NCI-H2227 (cell line): ENCODE measurements around the gene PTPRO.
A peak's percentile ranks its signal among the peaks of the same experiment; 100 is the strongest.

Source experiments
- DNase-seq: peaks from one replicate; lab custom pipeline; 2025; ENCODE audit not compliant: unreplicated experiment; lab: John Stamatoyannopoulos, UW

The PTPRO gene

DNA sequence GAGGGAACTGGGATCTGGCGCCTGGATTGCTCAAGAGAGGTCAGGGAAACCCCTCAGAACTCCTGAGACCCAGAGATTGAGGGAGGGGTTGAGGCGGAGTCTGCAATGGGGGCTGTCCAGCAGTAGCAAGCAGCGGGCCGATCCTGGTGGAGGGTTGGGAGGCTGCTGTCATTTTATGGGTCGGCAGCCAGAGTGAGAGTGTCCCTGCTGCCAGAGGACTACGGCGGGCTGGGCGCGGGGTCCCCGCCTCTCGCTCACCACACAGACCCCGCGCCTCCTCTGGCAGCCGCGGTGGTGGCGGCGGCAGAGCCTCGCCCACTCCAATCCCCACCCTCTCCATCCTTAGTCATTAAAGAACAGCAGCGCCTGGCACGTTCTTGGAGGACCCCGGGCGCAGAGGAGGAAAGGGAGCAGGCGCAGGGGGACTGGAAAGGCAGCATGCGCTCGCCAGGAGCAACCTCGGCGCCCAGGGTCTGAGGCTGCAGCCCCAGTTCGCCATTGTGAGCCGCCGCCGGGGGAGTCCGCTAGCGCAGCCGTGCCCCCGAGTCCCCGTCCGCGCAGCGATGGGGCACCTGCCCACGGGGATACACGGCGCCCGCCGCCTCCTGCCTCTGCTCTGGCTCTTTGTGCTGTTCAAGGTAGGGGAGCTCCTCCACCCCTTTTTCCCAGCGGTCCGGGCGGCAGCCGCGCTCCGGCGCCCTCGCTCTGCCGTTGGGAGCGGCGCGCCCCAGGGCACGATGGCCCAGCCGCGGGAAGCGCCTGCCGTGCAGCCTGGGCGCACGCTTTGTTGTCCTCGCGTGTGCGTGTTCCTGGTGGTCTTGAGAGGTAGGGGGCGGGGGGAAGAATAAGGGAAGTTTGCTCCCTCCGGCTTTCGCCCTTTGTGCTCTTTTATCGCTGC is at the start of gene PTPRO:
PTPRO (plus strand) TSS at position 345 of the 898 bp plus-strand sequence.
- peak; percentile 81 for DNase-seq

DNA sequence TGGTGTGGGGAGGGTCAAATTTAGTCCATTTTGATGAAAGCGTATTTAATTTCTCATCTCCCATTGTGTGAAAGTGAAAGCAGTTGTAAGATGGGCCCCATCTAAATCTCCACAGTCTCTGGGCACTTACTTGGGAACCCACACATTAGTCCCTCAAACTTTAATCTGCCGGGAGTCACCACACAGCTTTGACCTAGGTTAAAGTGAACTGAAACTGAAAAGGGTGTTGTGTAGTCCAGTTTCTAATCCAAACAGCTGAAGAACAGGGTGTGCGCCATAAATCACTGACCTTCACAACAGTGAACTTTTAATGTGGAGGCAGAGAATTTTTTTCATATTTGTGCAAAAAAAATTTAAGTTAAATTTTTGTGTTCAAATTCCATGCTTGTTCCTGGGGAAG is 48.4 kb upstream of the PTPRO start:
- DNase-seq, result no peak

DNA sequence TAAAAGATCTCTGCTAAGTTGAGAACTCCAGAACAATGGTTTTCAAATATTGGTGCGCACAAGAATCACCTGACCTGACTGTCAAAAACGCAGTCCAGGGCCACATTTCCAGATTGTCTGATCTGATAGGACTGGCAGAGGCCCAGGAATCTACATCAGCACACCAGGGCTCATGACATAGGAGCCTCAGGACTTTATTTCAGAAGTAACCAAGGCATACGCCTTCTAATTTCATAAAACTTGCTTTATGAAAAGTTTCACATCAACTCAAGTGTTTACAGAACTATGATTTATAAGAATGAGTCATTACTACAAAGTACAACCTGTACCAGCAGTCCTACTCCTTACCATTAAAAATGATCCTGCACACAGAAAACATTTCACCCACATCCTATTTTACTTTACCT is 47.7 kb upstream of the PTPRO start:
- DNase-seq, result no peak

DNA sequence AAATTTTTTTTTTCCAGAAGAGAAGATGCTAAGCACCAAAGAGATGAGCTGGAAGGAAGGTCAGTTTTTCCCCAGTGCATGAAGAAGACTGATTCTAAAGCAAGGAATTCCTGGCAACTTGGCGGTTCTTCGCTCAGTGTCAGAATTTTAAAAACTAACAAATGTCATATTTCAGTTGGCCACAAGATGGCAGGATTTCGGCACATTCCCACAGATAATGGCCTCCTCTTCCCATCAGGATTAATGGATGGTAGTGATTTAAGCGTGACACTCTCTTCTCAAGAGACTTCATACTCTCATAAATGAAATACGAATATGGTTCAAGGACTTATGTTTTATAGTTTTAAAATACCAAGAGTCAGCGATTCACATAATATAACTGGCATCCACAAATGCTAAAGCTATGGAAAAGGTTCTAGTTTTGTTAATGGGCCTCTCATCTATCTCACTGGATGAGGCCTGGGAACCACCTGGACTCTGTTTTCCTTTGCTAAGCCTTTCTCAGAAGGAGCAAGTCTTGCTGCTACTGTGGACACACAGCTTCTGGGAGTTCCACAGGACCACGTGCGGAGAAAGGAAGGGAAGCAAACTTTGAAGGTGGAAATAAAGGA is 46.1 kb upstream of the PTPRO start:
- DNase-seq, result peak; percentile 52

DNA sequence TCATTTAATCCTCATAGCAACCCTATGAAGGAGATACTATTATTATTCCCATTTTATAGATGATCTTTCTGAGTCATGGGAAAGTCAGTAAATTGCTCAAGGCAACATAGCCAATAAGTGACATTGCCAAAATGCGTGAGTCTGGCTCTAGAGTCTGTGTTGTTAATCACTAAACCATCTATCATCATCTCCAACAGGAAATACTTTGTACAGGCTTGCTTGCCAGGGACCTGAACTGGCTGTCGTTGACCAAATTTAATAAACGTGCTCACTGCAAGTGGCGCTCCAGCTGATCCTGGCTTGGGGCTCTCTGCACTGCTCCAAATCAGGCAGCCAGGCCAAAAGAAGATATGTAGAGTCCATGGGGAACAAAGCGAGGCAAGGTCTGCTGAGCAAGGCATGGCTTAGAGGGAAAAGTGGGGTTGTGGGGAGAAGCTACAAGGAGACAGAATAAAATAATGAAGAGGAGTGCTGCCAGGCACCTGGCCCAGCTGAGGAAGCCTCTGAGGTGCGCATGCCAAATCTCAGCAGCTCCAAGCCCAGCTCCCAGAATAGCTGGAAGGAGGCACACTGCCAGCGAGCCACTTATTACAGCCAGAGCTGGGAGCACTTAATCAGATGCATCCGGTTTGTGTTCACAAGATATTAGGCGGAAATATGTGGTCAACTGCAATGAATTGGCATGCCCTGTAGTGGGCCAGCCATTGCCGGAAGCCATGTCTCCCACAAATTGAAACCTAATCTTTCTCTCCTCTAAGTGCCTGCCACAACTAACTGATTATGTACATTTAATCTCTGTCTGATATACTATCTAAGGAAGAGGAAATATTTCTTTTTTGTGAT is 43.3 kb upstream of the PTPRO start:
- no peak for DNase-seq

DNA sequence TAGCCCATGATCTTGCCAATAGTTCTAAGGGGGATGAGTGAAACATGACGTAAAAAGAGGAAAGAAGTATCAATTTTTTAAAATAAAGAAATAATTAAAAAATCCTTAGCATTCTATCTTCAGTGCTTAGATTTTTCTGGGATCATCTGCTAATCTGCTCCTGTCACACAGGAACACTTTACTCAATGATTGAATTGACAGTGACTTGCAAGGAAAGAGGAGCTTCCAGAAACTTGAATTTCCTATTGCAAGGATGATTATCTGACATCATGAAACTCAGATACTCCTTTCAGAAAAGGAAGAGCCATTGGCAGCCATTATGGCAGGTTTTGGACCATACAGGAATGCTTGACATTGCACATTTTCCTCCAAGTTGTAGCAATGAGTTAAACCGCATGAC is 41.4 kb upstream of the PTPRO start:
- DNase-seq, result no peak

DNA sequence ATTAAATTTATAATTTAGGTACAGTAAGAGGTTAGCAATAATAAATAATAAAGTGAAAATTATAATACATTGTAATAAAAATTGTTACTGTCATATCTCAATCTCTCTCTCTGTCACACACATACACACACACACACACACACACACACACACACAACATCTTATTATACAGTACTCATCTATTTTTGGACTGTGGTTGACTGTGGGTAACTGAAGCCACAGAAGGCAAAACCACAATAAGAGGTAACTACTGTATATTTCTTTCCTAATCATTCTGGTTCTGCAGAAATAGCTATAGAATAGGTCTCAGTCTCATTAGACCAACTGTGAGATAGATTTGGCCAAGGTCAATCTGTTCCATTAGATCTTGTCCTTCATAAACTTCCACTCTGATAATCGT is 33.1 kb upstream of the PTPRO start:
- DNase-seq, result no peak

DNA sequence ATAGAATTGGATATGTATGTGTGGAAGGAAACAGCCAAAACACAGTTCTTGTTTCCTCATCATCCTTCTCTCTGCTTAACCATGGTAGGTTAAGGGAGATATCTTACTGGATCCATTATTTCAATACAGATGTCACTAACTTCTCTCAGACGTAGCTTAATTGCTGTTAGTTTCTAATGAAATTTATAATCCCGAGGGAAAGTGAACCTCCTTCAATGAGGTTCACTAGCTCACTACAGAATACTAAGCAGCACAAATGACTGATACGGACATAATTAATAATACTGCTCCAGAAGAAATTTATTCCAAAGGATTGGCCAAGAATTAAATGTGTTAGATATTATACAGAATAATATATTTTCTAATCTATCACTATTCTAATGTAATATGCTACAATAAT is 28.6 kb upstream of the PTPRO start:
- DNase-seq, result no peak

DNA sequence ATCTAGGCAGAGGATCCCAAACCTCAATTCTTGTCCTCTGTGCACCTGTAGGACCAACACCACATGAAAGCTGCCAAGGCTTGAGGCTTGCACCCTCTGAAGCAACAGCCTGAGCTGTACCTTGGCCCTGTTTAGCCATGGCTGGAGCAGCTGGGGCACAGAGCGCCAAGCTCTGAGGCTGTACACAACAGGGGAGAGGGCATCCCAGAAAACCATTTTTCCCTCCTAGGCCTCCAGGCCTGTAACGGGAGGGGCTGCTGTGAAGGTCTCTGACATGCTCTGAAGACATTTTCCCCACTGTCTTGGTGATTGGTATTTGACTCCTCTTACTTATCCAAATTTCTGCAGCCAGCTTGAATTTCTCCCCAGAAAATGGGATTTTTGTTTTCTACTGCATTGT is 22.4 kb upstream of the PTPRO start:
- no peak for DNase-seq

DNA sequence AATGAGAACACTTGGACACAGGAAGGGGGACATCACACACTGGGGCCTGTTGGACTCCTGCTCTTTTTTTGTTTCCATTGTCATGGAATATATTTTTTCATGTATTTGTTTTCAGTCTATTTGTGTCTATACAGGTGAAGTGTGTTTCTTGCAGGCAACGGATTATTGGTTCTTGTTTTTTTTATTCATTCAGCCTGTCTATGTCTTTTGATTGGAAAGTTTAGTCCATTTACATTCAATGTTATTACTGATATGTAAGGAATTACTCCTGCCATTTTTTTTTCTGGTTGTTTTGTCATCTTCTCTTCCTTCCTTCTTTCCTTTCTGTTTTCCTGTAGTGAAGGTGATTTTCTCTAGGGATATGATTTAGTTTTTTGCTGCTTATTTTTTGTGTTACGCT is 18.0 kb upstream of the PTPRO start:
- DNase-seq, result no peak

DNA sequence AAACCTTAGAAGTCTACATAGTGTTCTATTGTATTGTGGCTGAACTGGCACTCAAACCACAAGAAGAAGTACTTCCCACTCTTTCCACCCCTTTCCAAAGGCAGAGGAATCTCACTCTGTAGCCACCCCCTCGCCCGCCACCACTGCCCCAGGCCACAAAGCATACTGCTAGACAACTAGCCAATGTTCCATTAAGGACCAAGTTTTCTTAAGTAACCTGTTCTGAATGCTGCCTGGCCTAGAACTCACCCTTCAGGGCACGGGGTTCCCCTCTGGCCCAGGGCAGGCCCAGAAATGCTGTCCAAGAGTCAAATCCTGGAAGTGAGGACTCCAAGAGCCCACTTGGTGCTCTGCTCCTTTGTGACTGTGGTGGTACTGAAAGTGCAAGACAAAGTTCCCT is 15.7 kb upstream of the PTPRO start:
- no peak for DNase-seq

DNA sequence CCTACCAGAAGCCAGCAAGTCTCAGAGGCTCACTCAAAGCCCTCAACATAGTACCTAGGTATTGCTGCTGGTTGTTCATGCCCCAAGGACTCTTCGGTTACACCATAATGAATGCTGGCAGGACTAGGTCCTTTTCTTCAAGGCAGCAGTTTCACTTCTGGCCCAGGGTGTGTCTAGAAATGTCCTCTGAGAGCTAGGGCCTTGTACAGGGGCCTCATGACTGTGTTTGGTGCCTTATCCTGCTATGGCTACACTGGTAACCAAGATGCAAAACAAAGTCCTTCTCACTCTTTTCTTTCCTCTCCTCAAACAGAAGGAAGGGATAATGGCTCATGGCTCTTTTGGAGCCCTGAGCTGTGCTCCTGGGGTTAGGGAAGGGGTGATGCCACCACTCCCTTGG is 15.2 kb upstream of the PTPRO start:
- DNase-seq, result no peak

DNA sequence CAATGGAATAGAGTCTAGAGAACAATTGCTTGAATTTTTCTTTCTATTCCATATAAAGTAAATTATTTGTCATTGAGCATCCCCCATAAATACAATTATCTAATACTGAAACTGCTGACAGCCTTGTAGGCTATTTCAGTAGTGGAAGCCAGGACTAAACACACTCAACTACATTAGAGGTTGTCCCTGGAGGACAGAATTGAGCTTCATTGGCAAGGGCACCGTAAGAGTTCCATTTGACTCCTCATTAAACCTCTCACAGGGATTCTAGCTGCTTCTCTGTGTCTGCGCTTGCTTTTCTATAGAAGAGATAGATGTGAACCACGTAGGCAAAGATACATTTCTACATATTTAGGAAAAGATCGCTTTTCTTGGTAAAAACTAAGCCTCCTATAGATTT is 3.5 kb upstream of the PTPRO start:
- DNase-seq, result no peak

DNA sequence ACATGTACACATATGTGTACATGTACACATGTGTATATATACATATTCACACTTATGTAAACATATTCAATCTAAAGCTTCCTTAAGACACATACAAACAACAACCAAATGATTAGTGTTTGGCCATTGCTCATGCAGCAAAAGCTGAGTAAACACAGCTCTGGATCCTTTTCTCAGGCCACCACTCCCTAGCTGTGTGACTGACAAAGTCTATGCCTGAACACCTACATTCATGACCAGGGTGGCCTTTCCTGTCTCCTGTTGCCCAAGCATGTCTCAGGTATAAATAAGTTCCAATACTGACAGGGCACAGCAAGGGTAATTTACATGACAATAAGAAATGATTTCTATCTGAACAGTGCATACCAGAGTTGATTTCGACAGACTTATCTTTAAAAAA is 1.4 kb upstream of the PTPRO start:
- no peak for DNase-seq

DNA sequence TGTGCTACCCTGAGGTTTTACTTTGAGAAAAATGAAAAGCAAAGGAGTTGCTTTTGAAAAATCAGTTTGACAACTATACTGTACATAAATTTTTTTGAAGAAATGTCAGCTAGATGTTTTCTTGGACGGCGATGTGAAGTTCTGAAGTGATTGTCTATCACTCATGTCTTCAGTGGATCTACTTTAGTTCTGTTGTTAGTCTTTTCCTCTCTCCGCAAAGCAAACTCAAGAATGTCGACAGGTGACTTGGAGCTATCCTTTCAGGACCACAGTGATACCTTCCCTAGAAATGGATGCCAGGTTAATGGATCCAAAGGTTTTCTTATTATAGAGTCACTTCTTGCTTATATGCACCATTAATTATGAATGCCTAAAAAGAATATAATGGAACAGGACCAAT is 1.2 kb downstream of the PTPRO start:
- DNase-seq, result no peak

DNA sequence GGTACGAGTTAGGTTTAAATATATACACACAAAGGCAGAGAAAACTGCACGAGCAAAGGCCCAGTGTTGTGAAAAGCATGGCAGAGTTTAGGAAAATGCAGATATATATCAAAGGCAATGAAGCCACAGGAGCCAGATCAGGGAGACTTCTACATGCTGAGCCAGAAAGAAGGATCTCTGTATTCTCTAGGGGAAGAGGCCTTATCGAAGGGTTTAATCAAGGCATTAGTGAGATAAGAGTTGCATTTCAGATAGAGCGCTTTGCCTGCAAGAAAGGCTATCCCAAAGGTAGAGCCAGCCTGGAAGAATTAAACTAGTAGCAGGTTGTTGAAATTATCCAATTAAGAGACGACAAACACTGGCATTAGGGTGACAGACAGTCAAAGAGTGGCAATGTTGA is 7.6 kb downstream of the PTPRO start:
- DNase-seq, result no peak

DNA sequence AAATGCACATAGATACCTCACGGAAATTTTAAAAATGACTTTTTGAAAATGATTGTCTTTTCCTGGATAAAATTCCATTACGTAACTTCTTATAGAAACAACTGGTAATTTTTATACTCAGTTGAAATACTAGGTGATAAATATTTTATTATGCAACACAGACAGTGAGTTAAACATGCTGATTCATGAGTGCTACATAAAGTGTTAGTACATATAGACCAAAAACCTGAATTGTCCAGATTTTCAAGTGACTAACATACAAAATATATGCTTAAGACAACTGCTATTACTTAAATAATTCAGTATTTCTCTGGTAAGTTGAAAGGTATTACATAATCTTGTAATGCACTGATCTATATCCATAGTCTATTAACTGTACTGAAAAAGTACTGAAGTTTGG is 11.9 kb downstream of the PTPRO start:
- no peak for DNase-seq

DNA sequence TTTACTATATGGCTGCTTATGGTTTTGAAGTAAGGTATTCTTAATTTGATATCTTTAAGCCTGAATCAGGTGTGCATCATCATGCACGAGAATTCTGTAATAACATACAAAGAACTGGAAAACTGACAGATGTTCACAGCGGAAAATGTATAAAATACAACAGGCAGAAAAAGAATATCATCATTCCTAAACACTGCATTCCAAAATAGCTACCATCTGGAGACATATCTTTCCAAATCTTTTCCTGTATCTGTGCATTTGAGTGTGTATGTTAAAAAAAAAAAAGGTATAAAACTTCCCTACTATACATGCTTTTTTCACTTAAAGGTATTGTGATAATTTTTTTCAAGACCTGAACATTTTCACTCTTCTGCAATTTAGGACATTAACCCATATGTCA is 13.7 kb downstream of the PTPRO start:
- no peak for DNase-seq

DNA sequence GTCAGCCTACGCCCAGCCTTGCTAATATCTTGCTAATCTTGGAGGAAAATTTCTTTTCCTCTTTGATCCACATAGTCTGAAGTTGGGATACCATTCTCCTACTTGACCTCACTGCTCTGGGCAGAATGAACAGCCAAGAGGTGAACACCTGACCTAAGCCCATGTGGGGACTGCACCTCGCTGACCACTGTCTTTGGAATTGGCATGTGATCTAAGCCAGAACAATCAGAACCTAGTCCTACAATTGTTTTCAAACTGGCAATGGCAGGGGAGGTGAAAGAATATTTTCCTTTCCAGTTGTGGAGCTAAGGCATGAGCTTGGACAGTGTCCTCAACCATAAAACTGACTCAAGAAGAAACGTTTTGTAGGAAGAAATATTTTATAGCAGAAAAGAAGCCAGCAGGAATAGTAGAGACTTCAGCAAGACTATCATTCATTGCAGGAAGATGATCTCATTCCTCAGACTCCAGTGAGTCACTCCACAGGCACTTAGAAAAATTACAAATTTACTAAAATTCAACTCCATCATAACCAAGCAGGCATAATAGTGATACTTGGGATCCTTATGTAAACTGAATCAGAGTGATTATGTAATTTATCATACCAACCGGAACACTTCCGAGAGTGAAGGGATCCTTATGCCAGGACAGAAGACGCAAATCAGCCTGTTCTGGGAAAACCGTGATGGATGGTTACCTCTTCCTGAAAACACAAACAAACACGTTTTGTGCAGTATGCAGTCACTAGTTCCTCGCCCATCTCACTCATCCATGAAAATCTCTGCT is 14.7 kb downstream of the PTPRO start:
- DNase-seq, result no peak

DNA sequence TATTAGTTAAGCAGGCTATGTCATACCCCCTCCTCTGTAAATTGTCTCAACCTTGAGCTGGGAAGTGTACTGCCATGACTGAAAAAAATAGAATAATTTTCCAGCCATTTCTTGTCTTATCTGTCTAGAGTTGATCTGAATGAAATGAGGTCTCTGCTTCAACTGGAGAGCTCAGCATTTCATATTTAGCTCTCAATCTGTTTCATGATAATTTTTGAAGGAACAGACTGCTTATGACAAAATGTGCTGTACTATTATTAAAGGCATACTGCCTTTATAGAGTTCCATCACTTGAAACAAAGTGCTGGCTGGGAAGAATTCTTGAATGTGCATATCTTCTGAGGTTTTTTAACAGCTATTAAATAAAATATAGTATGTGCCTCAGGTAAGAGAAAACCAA is 19.1 kb downstream of the PTPRO start:
- no peak for DNase-seq

DNA sequence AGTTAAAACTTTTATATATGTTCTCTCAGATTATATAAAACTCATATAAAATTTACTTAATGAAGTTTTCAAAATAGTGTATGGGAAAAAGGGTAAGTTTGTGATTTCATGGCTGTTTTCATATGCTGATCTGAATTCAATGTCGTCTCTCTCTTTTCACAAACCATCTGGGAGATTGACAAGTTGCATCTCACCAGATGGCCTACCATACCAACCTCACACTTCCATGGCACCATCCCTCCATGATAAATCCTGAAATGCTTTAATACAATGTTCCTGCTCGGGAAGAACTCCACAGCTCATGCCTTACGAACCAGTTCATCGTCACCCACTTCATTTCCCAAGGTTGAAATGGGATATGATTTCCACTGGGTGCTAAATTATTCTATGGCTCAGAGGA is 22.3 kb downstream of the PTPRO start:
- DNase-seq, result no peak
